ENCODE results near the gene CACUL1. TPM values are rescaled to one million over a fixed set of nuclear protein-coding genes. Genes with fewer than 3 reads are reported as not detected.

Gene CACUL1
- total RNA-seq, 4 donors from 2014 or later = 20.8 to 33.7 (median 28.2) TPM

DNA sequence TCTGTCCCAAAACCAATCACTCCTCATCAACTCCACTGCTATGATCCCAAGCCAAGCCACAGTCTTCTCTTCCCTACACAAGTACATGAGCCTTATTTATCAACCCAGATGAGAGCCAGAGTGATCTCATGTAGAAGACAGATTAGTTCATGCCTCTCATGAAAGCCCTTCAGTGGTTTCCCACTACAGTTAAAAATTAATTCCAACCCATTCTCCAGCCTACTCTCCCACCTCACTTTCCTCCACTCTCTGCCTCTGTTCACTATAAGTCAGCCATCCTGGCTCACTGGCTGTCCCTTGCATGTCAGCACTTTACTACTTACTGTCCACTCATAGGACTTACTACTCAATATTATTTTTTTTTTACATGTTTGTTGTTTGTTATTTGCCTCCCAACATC lies 67.3 kb downstream of the CACUL1 start:
- TF ChIP-seq POLR2A (IDR thresholded peaks at IDR 0.05) = no peak
- TF ChIP-seq, protein P1, sequence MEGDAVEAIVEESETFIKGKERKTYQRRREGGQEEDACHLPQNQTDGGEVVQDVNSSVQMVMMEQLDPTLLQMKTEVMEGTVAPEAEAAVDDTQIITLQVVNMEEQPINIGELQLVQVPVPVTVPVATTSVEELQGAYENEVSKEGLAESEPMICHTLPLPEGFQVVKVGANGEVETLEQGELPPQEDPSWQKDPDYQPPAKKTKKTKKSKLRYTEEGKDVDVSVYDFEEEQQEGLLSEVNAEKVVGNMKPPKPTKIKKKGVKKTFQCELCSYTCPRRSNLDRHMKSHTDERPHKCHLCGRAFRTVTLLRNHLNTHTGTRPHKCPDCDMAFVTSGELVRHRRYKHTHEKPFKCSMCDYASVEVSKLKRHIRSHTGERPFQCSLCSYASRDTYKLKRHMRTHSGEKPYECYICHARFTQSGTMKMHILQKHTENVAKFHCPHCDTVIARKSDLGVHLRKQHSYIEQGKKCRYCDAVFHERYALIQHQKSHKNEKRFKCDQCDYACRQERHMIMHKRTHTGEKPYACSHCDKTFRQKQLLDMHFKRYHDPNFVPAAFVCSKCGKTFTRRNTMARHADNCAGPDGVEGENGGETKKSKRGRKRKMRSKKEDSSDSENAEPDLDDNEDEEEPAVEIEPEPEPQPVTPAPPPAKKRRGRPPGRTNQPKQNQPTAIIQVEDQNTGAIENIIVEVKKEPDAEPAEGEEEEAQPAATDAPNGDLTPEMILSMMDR (IDR thresholded peaks at IDR 0.05) = no peak
- DNase-seq (ENCODE audit: low spot score in 2 of 2) = no peak

DNA sequence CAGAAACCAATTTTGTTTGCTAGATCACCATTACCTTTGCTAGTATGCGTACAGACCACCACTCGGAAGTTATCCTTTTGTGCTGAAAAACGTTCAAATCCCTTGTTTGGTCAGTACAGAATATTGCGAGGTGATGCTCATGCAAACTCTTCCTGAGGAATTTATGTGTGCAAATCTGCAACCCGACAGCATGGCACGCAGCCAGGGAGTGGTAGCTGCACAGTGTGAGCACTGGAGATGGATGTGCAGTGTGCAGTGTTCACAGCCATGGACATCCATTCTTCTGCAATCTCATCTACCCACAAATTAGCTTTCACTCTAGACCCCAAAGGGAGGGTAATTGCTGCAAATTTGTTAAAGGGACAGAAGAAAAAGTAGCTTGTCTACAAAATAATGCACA lies 72.2 kb downstream of the CACUL1 start:
- TF ChIP-seq, protein P1 (IDR thresholded peaks at IDR 0.05) = no peak
- no peak for TF ChIP-seq POLR2A (IDR thresholded peaks at IDR 0.05)
- no peak overlapping the region for H3K4me3 ChIP-seq (ENCODE audit: low read depth, poor library complexity, severe bottlenecking)
- intact Hi-C loops (cut with DNase I; ENCODE audit: low total_unique reads) = no loop called here
- DNase-seq (ENCODE audit: low spot score in 2 of 2) = no peak
- 94 to 95% methylated on average over 6 of the region's 6 CpGs for WGBS, 2 donors

More for the DNA sequence above, 67.3 kb downstream of the CACUL1 start:
- intact Hi-C loops (cut with DNase I; ENCODE audit: low total_unique reads) = no loop called here
- no peak overlapping the region for H3K4me3 ChIP-seq (ENCODE audit: low read depth, poor library complexity, severe bottlenecking)

DNA sequence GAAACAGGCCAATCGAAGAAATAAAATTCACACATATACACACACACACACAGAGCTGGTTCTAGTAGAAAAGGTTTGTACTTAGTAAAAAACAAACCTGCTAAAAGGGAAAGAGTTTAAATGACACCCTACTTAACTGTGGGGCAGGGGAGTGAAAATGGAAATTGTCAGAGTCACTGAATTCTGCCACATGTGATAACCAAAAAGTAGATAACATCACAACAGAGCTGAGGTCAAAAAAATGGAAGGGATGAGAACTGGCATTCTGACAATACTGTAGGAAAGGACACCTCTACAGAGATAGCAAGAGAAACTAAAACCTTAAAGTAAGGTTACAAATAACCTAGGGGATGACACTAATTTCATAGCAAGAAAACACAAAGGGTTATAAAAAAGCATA lies 74.6 kb downstream of the CACUL1 start:
- intact Hi-C loops (cut with DNase I; ENCODE audit: low total_unique reads) = no loop called here
- no peak for DNase-seq (ENCODE audit: low spot score in 2 of 2)
- TF ChIP-seq, protein P1 (IDR thresholded peaks at IDR 0.05) = no peak
- TF ChIP-seq POLR2A (IDR thresholded peaks at IDR 0.05) = no peak
- 95 to 98% methylated on average over 1 of the region's 1 CpG for WGBS, 2 donors
- H3K4me3 ChIP-seq (ENCODE audit: low read depth, poor library complexity, severe bottlenecking) = no peak overlapping the region

DNA sequence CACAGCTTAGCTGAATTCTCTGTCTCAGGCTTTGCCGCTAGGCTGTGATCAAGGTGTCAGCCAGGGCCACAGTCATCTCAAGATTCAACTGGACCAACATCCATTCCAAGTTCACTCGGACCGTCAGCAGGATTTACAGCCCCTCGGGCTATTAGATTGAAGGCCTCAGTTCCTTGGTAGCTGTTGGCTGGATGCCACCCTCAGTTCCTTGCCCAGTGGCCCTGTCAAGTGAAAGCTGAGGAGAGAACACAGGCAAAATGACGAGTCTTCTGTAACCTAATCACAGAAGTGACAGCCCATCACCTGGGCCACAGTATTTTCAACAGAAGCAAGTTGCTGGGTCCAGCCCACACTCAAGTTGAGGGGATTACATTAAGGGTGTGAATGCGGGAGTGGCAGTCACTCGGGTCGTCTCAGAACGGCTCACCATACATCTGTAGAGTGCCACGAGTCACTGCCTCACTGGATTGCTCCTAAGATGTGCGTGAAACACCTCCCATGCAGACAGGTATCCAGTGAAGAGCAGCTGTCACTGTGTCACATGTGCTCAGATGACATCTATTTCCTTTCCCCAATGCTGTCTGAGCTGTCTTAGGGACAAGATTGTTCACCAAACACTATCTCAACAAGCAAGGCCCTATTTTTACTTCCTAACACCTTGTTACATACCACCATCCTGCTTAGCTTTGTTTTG lies 80.4 kb downstream of the CACUL1 start:
- H3K4me3 ChIP-seq (ENCODE audit: low read depth, poor library complexity, severe bottlenecking) = no peak overlapping the region
- TF ChIP-seq, protein P1 (IDR thresholded peaks at IDR 0.05) = no peak
- TF ChIP-seq POLR2A (IDR thresholded peaks at IDR 0.05) = no peak
- WGBS, 2 donors = 86 to 89% methylated on average over 11 of the region's 11 CpGs
- no peak for DNase-seq (ENCODE audit: low spot score in 2 of 2)
- intact Hi-C loops (cut with DNase I; ENCODE audit: low total_unique reads) = no loop called here

DNA sequence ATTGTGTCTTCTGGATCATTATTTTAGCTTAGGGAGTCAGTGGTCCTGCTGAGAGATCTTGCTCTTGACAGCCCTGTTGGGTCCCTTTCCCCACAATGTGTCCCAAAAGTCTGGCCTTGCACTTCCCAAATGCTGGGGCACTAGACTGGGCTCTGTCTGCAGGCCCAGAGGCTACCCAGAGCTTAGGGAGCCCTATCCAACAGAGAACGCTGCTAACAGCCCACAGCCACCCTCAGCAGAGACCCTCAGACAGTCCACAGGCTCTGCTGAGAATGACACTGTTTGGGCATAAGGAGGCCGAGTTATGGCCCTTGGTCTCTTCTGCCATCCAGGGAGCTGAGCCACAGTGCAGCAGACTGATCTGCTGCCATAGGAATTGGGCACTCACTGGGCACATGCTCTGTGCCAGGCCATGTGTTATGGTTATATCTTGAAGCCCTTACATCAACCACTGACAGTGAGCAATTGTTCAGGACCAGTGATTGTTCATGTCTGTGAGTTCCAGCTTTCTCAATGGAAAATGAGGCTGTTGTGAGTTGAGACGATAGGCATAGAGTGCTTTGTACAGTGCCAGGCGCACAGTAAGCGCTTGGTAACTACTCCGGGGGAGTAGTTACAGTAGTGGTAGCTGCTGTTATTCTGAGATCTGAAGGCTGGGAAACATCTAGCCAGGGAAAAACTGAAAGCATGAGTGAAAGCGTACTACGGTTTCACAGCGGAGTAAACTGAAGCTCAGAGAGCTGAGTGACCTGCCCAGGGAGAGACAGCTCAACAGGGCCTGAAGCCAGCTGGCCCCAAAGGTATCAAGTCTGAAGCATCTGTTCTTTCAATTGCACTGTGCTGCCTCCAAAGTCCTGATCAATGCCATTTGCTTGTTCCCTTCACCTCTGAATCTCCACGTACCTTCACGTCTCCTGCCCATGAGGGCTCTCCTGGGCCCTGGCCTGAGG lies 81.7 kb downstream of the CACUL1 start:
- no peak for DNase-seq (ENCODE audit: low spot score in 2 of 2)
- intact Hi-C loops (cut with DNase I; ENCODE audit: low total_unique reads) = no loop called here
- 89 to 99% methylated on average over 11 of the region's 11 CpGs for WGBS, 2 donors
- no peak overlapping the region for H3K4me3 ChIP-seq (ENCODE audit: low read depth, poor library complexity, severe bottlenecking)
- no peak for TF ChIP-seq POLR2A (IDR thresholded peaks at IDR 0.05)
- TF ChIP-seq, protein P1 (IDR thresholded peaks at IDR 0.05) = no peak
